Fibroblast of the aortic adventitia (primary cell): Measurements from ENCODE around the gene POU2AF1. TPM values are rescaled to one million over a fixed set of nuclear protein-coding genes. Genes with fewer than 3 reads are reported as not detected.

Experiments
- DNase-seq: peaks from one replicate; pipeline ENCODE4 v3.0.0-alpha.2; 2010; ENCODE audit warnings: low read depth
- H3K4me3 ChIP-seq: 2 replicates; pipeline ENCODE4 v1.5.1; 2011; ENCODE audit warnings: low read depth, mild to moderate bottlenecking, control low read depth, low read length, moderate library complexity
- total RNA-seq: library from RNA; depleted of rRNA; stranded (reverse); fragments of >200 nt; gene quantifications from 2 replicates; pipeline ENCODE4 v1.2.3, GENCODE V29; 2012; ENCODE audit warnings: low replicate concordance
- TF ChIP-seq, protein P1 (sequence below): IDR thresholded peaks from 2 replicates; pipeline ENCODE4 v1.5.1; 2011; ENCODE audit warnings: mild to moderate bottlenecking, low read length, control low read depth, inconsistent platforms; ENCODE audit not compliant: insufficient read depth

POU2AF1 gene
- total RNA-seq, 1 donor, result not detected

DNA sequence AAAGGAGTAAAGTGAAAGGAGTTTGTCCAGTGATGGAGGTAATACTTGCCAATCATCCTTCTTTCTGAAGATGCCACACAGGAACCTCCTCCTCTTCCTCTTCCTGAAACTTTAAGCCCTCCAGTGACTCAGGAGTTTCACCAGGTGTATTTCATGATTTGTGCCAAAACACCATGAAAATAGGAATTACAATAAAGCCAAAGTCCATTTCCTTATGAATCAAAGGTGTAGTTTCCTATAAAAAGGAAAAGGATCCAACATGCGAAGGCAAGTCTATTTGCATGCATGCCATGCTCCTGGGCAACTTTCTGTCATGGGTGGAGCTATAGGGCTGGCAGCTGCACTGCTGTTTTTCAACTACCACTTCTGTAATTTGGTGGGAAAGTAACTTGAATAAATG is 9.8 kb upstream of the POU2AF1 start:
- TF ChIP-seq, protein P1, sequence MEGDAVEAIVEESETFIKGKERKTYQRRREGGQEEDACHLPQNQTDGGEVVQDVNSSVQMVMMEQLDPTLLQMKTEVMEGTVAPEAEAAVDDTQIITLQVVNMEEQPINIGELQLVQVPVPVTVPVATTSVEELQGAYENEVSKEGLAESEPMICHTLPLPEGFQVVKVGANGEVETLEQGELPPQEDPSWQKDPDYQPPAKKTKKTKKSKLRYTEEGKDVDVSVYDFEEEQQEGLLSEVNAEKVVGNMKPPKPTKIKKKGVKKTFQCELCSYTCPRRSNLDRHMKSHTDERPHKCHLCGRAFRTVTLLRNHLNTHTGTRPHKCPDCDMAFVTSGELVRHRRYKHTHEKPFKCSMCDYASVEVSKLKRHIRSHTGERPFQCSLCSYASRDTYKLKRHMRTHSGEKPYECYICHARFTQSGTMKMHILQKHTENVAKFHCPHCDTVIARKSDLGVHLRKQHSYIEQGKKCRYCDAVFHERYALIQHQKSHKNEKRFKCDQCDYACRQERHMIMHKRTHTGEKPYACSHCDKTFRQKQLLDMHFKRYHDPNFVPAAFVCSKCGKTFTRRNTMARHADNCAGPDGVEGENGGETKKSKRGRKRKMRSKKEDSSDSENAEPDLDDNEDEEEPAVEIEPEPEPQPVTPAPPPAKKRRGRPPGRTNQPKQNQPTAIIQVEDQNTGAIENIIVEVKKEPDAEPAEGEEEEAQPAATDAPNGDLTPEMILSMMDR, result no peak
- H3K4me3 ChIP-seq, result no peak overlapping the region
- DNase-seq, result no peak

DNA sequence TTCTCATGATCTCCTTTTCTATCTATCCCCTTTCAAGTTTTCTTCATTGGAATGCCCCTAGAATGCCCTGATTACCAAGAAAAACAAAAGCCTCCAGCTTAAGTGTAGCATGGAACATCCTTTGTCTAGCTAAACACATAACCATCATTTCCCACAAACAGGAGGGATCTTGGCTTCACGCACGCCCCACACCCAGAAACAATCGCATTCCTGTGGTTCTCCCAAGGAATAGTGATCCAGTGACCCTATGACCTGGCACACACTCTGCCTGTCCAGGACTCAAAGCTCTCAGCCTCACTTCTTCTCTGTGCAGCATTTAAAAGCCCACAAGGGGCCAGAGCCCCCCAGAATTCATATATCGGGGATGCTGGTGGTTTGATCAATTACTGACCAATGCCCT is 9.3 kb upstream of the POU2AF1 start:
- TF ChIP-seq, protein P1, result no peak
- DNase-seq, result no peak
- H3K4me3 ChIP-seq, result no peak overlapping the region

DNA sequence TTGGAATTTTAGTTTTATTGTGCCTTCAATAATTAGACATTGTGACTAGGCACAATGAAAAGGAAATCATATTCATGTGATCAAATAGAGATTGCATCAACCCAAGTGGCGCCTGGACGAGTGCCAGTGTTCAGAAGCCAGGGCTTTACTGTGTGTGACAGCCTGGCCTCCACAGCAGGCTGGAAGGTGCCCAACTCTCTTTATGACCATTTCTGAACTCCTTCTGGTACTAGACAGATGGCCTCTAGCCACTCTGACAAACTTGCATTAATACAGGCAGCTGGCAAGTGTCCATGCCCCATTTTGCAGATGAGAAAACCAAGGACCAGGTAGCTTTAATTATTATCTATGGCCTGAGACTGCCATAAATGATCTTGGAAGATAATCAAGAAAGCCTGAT is 8.3 kb upstream of the POU2AF1 start:
- no peak overlapping the region for H3K4me3 ChIP-seq
- TF ChIP-seq, protein P1, result no peak
- no peak for DNase-seq

DNA sequence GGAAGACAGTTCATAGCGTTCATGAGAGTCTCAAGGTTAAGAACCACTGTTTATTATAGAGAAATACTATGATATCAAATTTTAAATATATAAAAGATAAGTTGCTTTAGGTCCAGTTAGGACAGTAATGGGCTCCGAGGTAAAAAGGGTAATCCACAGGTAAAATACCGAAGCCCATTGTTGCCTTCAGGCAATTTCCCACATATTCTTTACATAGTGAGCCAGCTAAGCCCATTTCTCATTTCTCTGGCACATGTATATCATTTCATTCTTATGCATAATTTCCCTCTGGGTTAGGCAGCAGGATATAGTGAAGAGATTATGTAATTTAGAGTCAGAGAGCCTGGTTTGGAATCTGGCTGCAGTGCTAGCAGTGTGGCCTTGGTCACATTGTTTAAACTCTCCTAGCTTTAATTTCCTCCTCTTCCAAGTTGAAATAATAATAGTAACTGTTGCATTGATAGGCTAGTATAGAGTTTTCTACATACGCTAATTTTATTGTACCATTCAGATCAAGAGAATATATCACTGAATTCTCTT is 7.6 kb upstream of the POU2AF1 start:
- H3K4me3 ChIP-seq, result no peak overlapping the region
- no peak for DNase-seq
- TF ChIP-seq, protein P1, result no peak

DNA sequence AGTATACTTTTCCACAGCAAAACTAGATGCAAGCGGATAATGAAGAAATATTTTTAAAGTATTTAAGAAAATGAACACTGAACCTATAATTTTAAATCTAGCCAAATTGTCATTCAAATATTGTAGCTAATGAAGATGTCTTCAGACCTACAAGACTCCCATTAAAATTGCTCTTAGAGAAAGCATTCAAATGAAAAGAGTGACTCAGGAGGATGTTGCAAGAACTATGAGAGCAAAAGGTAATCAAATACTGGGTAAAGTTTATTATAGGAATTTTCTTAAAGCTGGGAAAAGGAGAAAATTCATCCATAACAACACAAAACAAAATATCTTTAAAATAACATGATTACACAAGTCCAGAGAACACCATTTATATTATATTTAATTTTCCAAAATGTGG is 5.4 kb upstream of the POU2AF1 start:
- no peak for DNase-seq
- TF ChIP-seq, protein P1, result no peak
- H3K4me3 ChIP-seq, result no peak overlapping the region

DNA sequence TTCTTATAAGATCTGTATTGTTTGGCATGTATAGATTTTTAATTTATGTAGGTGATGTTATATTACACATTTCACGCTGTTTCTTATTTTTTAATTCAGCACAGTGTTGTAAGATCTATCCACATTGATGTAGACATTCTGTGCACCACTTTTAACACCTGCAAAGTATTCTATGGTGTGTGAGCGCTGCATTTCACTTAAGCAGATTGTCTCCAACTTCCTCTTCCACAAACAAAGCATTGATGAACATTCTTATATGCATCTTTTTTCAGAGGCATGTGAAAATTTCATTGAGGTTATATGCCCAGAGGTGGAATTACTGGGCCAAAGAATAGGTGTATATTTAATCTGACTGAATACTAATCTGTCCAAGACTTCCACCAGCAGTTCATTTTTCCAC is 3.4 kb upstream of the POU2AF1 start:
- no peak for DNase-seq

More for the DNA sequence above, 3.4 kb upstream of the POU2AF1 start:
- H3K4me3 ChIP-seq, result no peak overlapping the region
- TF ChIP-seq, protein P1, result no peak
